HepG2 (cell line): ENCODE data around the gene NAP1L1. TPM values are rescaled to one million over a fixed set of nuclear protein-coding genes. Genes with fewer than 3 reads are reported as not detected.
A peak's percentile ranks its signal among the peaks of the same experiment; 100 is the strongest.

Experiments used
- AHR ChIP-seq: IDR thresholded peaks from 2 replicates; pipeline ENCODE4 v1.6.1; 2018; ENCODE audit warnings: missing genetic modification reagents, missing compliant biosample characterization
- ARNT2 ChIP-seq: sonication (generic); formaldehyde crosslinking; IDR thresholded peaks from 2 replicates; pipeline ENCODE4 v1.8.0; 2022; ENCODE audit warnings: mild to moderate bottlenecking, low read depth, missing genetic modification reagents, moderate library complexity
- DPF2 ChIP-seq: sonication (generic); formaldehyde crosslinking; IDR thresholded peaks from 2 replicates; pipeline ENCODE4 v1.4.0; 2020; ENCODE audit warnings: mild to moderate bottlenecking, low read depth, missing genetic modification reagents, borderline replicate concordance
- HINFP ChIP-seq: sonication (generic); formaldehyde crosslinking; IDR thresholded peaks from 2 replicates; pipeline ENCODE4 v1.4.0; 2020; ENCODE audit warnings: low read depth, mild to moderate bottlenecking, missing genetic modification reagents
- HNF1B ChIP-seq: sonication (generic); formaldehyde crosslinking; IDR thresholded peaks from 2 replicates; pipeline ENCODE4 v1.5.1; 2020; ENCODE audit warnings: mild to moderate bottlenecking, moderate library complexity, missing genetic modification reagents
- HNRNPUL1 ChIP-seq: fragments of 200-400 bp; formaldehyde crosslinking; IDR thresholded peaks from 2 replicates; pipeline ENCODE4 v1.6.1; 2017; ENCODE audit warnings: low read depth, mild to moderate bottlenecking, low read length, moderate library complexity
- IRX3 ChIP-seq: sonication (generic); formaldehyde crosslinking; IDR thresholded peaks from 2 replicates; pipeline ENCODE4 v1.8.1; 2023; ENCODE audit warnings: mild to moderate bottlenecking, low read depth, missing genetic modification reagents, borderline replicate concordance
- MXD3 ChIP-seq: IDR thresholded peaks from 2 replicates; pipeline ENCODE4 v1.6.1; 2016; ENCODE audit warnings: mild to moderate bottlenecking, missing biosample characterization, missing genetic modification reagents
- NR2F1 ChIP-seq, 2 experiments: fragments of 450-650 bp in 1 of 2; formaldehyde crosslinking in 1 of 2; IDR thresholded peaks; 2 replicates each; pipeline versions ENCODE4 v1.5.0 to v1.6.1; 2016 to 2020; ENCODE audit warnings: mild to moderate bottlenecking in 1 of 2, missing compliant biosample characterization in 1 of 2, missing genetic modification reagents in 1 of 2, moderate library complexity in 1 of 2
- POLR2G ChIP-seq: fragments of 200-400 bp; formaldehyde crosslinking; IDR thresholded peaks from 2 replicates; pipeline ENCODE4 v1.6.1; 2018; ENCODE audit warnings: mild to moderate bottlenecking, low read depth, low read length, moderate library complexity
- SMYD3 ChIP-seq: sonication (generic); formaldehyde crosslinking; IDR thresholded peaks from 2 replicates; pipeline ENCODE4 v1.8.1; 2023; ENCODE audit warnings: mild to moderate bottlenecking, missing genetic modification reagents
- THAP7 ChIP-seq: sonication (generic); formaldehyde crosslinking; IDR thresholded peaks from 2 replicates; pipeline ENCODE4 v1.8.1; 2023; ENCODE audit warnings: mild to moderate bottlenecking, missing genetic modification reagents
- ZBTB34 ChIP-seq: sonication (generic); formaldehyde crosslinking; IDR thresholded peaks from 2 replicates; pipeline ENCODE4 v1.8.0; 2022; ENCODE audit warnings: mild to moderate bottlenecking, missing genetic modification reagents
- ZBTB42 ChIP-seq: sonication (generic); formaldehyde crosslinking; IDR thresholded peaks from 2 replicates; pipeline ENCODE4 v1.5.0; 2020; ENCODE audit warnings: mild to moderate bottlenecking, missing genetic modification reagents
- ZNF570 ChIP-seq: sonication (generic); formaldehyde crosslinking; IDR thresholded peaks from 2 replicates; pipeline ENCODE4 v1.4.0; 2020; ENCODE audit warnings: mild to moderate bottlenecking, missing genetic modification reagents, borderline replicate concordance
- ZNF580 ChIP-seq: IDR thresholded peaks from 2 replicates; pipeline ENCODE4 v1.6.1; 2016; ENCODE audit warnings: low read depth, borderline replicate concordance
- ZNF616 ChIP-seq: sonication (generic); formaldehyde crosslinking; IDR thresholded peaks from 2 replicates; pipeline ENCODE4 v1.5.0; 2020; ENCODE audit warnings: low read depth, mild to moderate bottlenecking, missing genetic modification reagents
- ZNF710 ChIP-seq: sonication (generic); formaldehyde crosslinking; IDR thresholded peaks from 2 replicates; pipeline ENCODE4 v1.5.0; 2020; ENCODE audit warnings: mild to moderate bottlenecking, missing genetic modification reagents, borderline replicate concordance
- ZSCAN31 ChIP-seq: sonication (generic); formaldehyde crosslinking; IDR thresholded peaks from 2 replicates; pipeline ENCODE4 v1.5.0; 2020; ENCODE audit warnings: low read depth, mild to moderate bottlenecking, missing genetic modification reagents
- polyA plus RNA-seq, 8 experiments: library from polyadenylated mRNA; depleted of rRNA in 3 of 8; stranded (reverse) in 7 of 8; unstranded in 1 of 8; fragments of >200 nt; fragmentation: Illumina TruSeq in 4 of 8; extraction: Trizol in 4 of 8; gene quantifications; 2 replicates each; pipeline versions ENCODE4 v1.2.1 to v1.2.3, GENCODE V29; 2011 to 2016; ENCODE audit warnings: low read depth in 4 of 8, missing spikeins in 1 of 8, mixed read lengths in 1 of 8; ENCODE audit not compliant: insufficient read depth in 1 of 8
- total RNA-seq, 5 experiments: library from RNA; depleted of rRNA; stranded (reverse); fragments of >200 nt; fragmentation: Illumina TruSeq; extraction: Trizol; gene quantifications; 2 replicates each; pipeline ENCODE4 v1.2.3, GENCODE V29; 2016; ENCODE audit warnings: low read depth in 1 of 5

Gene NAP1L1
- total and polyA plus RNA-seq, 2 of the 13 experiments (the other 11 are each of a cell fraction or from before 2014, with no cell fraction given) = 207 to 309 TPM

- TF ChIP-seq HINFP (no peak), HNRNPUL1 (no peak), IRX3 (CRISPR knock-in tag) (no peak), ARNT2 (no peak), ZNF616 (CRISPR knock-in tag) (no peak), ZNF570 (CRISPR knock-in tag) (no peak), ZNF580 (no peak), ZBTB34 (CRISPR knock-in tag) (no peak), THAP7 (CRISPR knock-in tag) (no peak), ZSCAN31 (CRISPR knock-in tag) (no peak), AHR (no peak), HNF1B (CRISPR knock-in tag) (no peak), NR2F1 (CRISPR knock-in tag; IDR thresholded peaks at IDR 0.05) (no peak), ZNF710 (CRISPR knock-in tag) (no peak), ZBTB42 (no peak), SMYD3 (CRISPR knock-in tag) (0 out of 2 replicates have a peak, but pooled peaks have one; percentile 54), MXD3 (no peak), POLR2G (peak; percentile 95), DPF2 (no peak)
Observed at GRCh38 chr12:76026643-76027063, 57.8 kb downstream of the NAP1L1 start (continued).
